Measurements from ENCODE around the gene KAZN.

Gene KAZN

DNA sequence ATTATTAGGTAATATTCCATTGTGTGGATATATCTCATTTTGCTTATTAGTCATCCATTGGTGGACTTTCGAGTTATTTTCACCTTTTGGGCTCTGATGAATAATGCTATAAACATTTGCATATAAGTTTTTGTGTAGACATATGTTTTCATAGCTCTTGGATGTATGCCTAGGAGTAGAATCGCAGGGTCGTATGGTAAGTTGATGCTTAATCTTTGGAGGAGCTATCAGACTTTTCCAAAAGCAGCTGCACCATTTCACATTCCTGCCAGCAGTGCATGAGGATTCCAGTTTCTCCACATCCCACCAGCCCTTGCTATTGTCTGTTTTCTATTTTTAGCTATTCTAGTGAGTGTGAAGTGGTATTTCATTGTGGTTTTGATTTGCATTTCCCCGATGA, 434.8 kb downstream of the KAZN start:
- H3K9ac ChIP-seq (ENCODE audit: low read depth, low read length, poor library complexity, severe bottlenecking), result no peak overlapping the region
- no peak overlapping the region for H3K4me2 ChIP-seq (ENCODE audit: low read depth, low read length, poor library complexity, severe bottlenecking)
- no peaks in the 10 kb centered on the region for H3K27me3 ChIP-seq (ENCODE audit: insufficient read depth, low read length, poor library complexity, severe bottlenecking)
- H3K79me2 ChIP-seq (ENCODE audit: insufficient read depth, low read length), result no peaks in the 10 kb centered on the region
- no peak overlapping the region for H3K4me3 ChIP-seq (ENCODE audit: low read length, poor library complexity, severe bottlenecking)
- H3K4me1 ChIP-seq (ENCODE audit: insufficient read depth, low read length, poor library complexity, severe bottlenecking), result peaks cover 13% of the 10 kb centered on the region
- no peaks in the 10 kb centered on the region for H3F3A ChIP-seq (ENCODE audit: low read depth)
- H3K36me3 ChIP-seq (ENCODE audit: insufficient read depth, low read length), result no peaks in the 10 kb centered on the region
- no peaks in the 10 kb centered on the region for H3K9me2 ChIP-seq (replicated peaks; ENCODE audit: low read depth, low read length)
- H2AFZ ChIP-seq (ENCODE audit: low read length), result no peak overlapping the region
- TF ChIP-seq CTCF (conservative IDR thresholded peaks at IDR 0.05; ENCODE audit: low read length) (no peak), EZH2phosphoT487 (IDR thresholded peaks at IDR 0.05; ENCODE audit: borderline replicate concordance) (no peak)
- H4K20me1 ChIP-seq (ENCODE audit: insufficient read depth, low read length, poor library complexity, severe bottlenecking), result no peaks in the 10 kb centered on the region
- H3K9me3 ChIP-seq (ENCODE audit: insufficient read depth, low read depth, low read length), result no peaks in the 10 kb centered on the region

GRCh38 chr1:15034656-15035055, 436.2 kb downstream of the KAZN start:
- H3K4me3 ChIP-seq (ENCODE audit: low read length, poor library complexity, severe bottlenecking), result no peak overlapping the region
- H3F3A ChIP-seq (ENCODE audit: low read depth), result no peaks in the 10 kb centered on the region
- H3K4me2 ChIP-seq (ENCODE audit: low read depth, low read length, poor library complexity, severe bottlenecking), result no peak overlapping the region
- no peaks in the 10 kb centered on the region for H4K20me1 ChIP-seq (ENCODE audit: insufficient read depth, low read length, poor library complexity, severe bottlenecking)
- H2AFZ ChIP-seq (ENCODE audit: low read length), result no peak overlapping the region
- no peak for TF ChIP-seq EZH2phosphoT487 (IDR thresholded peaks at IDR 0.05; ENCODE audit: borderline replicate concordance)
- TF ChIP-seq CTCF (conservative IDR thresholded peaks at IDR 0.05; ENCODE audit: low read length), result no peak
- H3K27me3 ChIP-seq (ENCODE audit: insufficient read depth, low read length, poor library complexity, severe bottlenecking), result no peaks in the 10 kb centered on the region
- no peaks in the 10 kb centered on the region for H3K9me2 ChIP-seq (replicated peaks; ENCODE audit: low read depth, low read length)
- H3K9me3 ChIP-seq (ENCODE audit: insufficient read depth, low read depth, low read length), result no peaks in the 10 kb centered on the region
- no peaks in the 10 kb centered on the region for H3K36me3 ChIP-seq (ENCODE audit: insufficient read depth, low read length)
- H3K79me2 ChIP-seq (ENCODE audit: insufficient read depth, low read length), result no peaks in the 10 kb centered on the region
- H3K9ac ChIP-seq (ENCODE audit: low read depth, low read length, poor library complexity, severe bottlenecking), result no peak overlapping the region
- peaks cover 13% of the 10 kb centered on the region for H3K4me1 ChIP-seq (ENCODE audit: insufficient read depth, low read length, poor library complexity, severe bottlenecking)

- no peaks in the 10 kb centered on the region for H3K9me2 ChIP-seq (replicated peaks; ENCODE audit: low read depth, low read length)
- H4K20me1 ChIP-seq (ENCODE audit: insufficient read depth, low read length, poor library complexity, severe bottlenecking), result no peaks in the 10 kb centered on the region
- no peak overlapping the region for H3K4me3 ChIP-seq (ENCODE audit: low read length, poor library complexity, severe bottlenecking)
- H3K9me3 ChIP-seq (ENCODE audit: insufficient read depth, low read depth, low read length), result no peaks in the 10 kb centered on the region
- no peak for TF ChIP-seq EZH2phosphoT487 (IDR thresholded peaks at IDR 0.05; ENCODE audit: borderline replicate concordance)
- TF ChIP-seq CTCF (conservative IDR thresholded peaks at IDR 0.05; ENCODE audit: low read length), result no peak
- H3K4me1 ChIP-seq (ENCODE audit: insufficient read depth, low read length, poor library complexity, severe bottlenecking), result peaks cover 13% of the 10 kb centered on the region
- H3K9ac ChIP-seq (ENCODE audit: low read depth, low read length, poor library complexity, severe bottlenecking), result no peak overlapping the region
- no peak overlapping the region for H3K4me2 ChIP-seq (ENCODE audit: low read depth, low read length, poor library complexity, severe bottlenecking)
- H3K79me2 ChIP-seq (ENCODE audit: insufficient read depth, low read length), result no peaks in the 10 kb centered on the region
- H3F3A ChIP-seq (ENCODE audit: low read depth), result no peaks in the 10 kb centered on the region
- H3K36me3 ChIP-seq (ENCODE audit: insufficient read depth, low read length), result no peaks in the 10 kb centered on the region
- no peak overlapping the region for H2AFZ ChIP-seq (ENCODE audit: low read length)
- H3K27me3 ChIP-seq (ENCODE audit: insufficient read depth, low read length, poor library complexity, severe bottlenecking), result no peaks in the 10 kb centered on the region
Measured at GRCh38 chr1:15035236-15035635, 436.8 kb downstream of the KAZN start.
